CD14-positive monocyte (primary cell): ENCODE measurements around the gene SLC35E3. TPM values are rescaled to one million over a fixed set of nuclear protein-coding genes. Genes with fewer than 3 reads are reported as not detected.

Experiments
- DNase-seq, 3 donors: peaks; one replicate each; pipeline ENCODE4 v3.0.0-alpha.2; 2011 to 2022
- H2AFZ ChIP-seq: 2 replicates; pipeline ENCODE4 v1.6.0; 2012; ENCODE audit warnings: mild to moderate bottlenecking, low read depth, low read length, inconsistent platforms; ENCODE audit not compliant: insufficient read depth, poor library complexity, severe bottlenecking
- H3K27ac ChIP-seq, 2 donors: 1 replicate in 1 of 2; 2 replicates in 1 of 2; pipeline ENCODE4 v1.5.1; 2012 to 2013; ENCODE audit warnings: low read length in 2 of 2, control low read depth in 1 of 2, inconsistent platforms in 1 of 2, low read depth in 1 of 2, mild to moderate bottlenecking in 1 of 2
- H3K27me3 ChIP-seq, 2 donors: one replicate each; pipeline versions ENCODE4 v1.6.0 to v1.6.1; 2011 to 2013; ENCODE audit warnings: low read length in 2 of 2; ENCODE audit not compliant: control insufficient read depth in 2 of 2, insufficient read depth in 2 of 2
- H3K36me3 ChIP-seq, 2 donors: replicated peaks in 1 of 2; 1 replicate in 1 of 2; 2 replicates in 1 of 2; pipeline versions ENCODE4 v1.5.1 to v1.6.1; 2012 to 2013; ENCODE audit warnings: low read length in 2 of 2, control low read depth in 1 of 2, inconsistent platforms in 1 of 2, mild to moderate bottlenecking in 1 of 2; ENCODE audit not compliant: insufficient read depth in 2 of 2, control insufficient read depth in 1 of 2
- H3K4me1 ChIP-seq, 2 donors: 1 replicate in 1 of 2; 2 replicates in 1 of 2; pipeline versions ENCODE4 v1.5.1 to v1.6.1; 2012 to 2013; ENCODE audit warnings: low read length in 2 of 2, control low read depth in 1 of 2, inconsistent platforms in 1 of 2, mild to moderate bottlenecking in 1 of 2, moderate library complexity in 1 of 2; ENCODE audit not compliant: insufficient read depth in 2 of 2, control insufficient read depth in 1 of 2
- H3K4me2 ChIP-seq: replicated peaks from 2 replicates; pipeline ENCODE3; 2012; ENCODE audit warnings: low read length, moderate library complexity, mild to moderate bottlenecking; ENCODE audit not compliant: poor library complexity, severe bottlenecking; ENCODE audit errors: extremely low read depth
- H3K4me3 ChIP-seq, 3 experiments: fragments of 200-600 bp in 1 of 3; sonication (generic) in 1 of 3; replicated peaks in 1 of 3; 1 replicate in 2 of 3; 2 replicates in 1 of 3; pipeline ENCODE4 v1.5.1; 2011 to 2013; ENCODE audit warnings: low read length in 3 of 3, mild to moderate bottlenecking in 3 of 3, control low read depth in 2 of 3, low read depth in 2 of 3, inconsistent platforms in 1 of 3, moderate library complexity in 1 of 3
- H3K79me2 ChIP-seq: 2 replicates; pipeline ENCODE4 v1.6.0; 2012; ENCODE audit warnings: mild to moderate bottlenecking, control low read depth, inconsistent platforms, low read length, moderate library complexity; ENCODE audit not compliant: insufficient read depth
- H3K9ac ChIP-seq: 2 replicates; pipeline ENCODE4 v1.6.0; 2017; ENCODE audit warnings: low read length, mild to moderate bottlenecking; ENCODE audit not compliant: insufficient read depth, poor library complexity, severe bottlenecking
- H3K9me3 ChIP-seq, 2 donors: replicated peaks in 1 of 2; 1 replicate in 1 of 2; 2 replicates in 1 of 2; pipeline versions ENCODE4 v1.5.1 to v1.6.1; 2012 to 2013; ENCODE audit warnings: low read length in 2 of 2, control low read depth in 1 of 2; ENCODE audit not compliant: control insufficient read depth in 1 of 2, insufficient read depth in 1 of 2
- H4K20me1 ChIP-seq: 2 replicates; pipeline ENCODE4 v1.6.0; 2012; ENCODE audit warnings: mild to moderate bottlenecking, low read length, control low read depth, moderate library complexity; ENCODE audit not compliant: insufficient read depth
- H3K27ac Mint-ChIP-seq, 7 donors: one replicate each; pipeline ENCODE4 v1.8.0; 2020; ENCODE audit warnings: mild to moderate bottlenecking in 7 of 7, mixed read lengths in 7 of 7, moderate library complexity in 6 of 7, inconsistent platforms in 2 of 7
- H3K27me3 Mint-ChIP-seq, 3 donors: one replicate each; pipeline ENCODE4 v1.8.0; 2021 to 2022; ENCODE audit warnings: low read depth in 3 of 3, mild to moderate bottlenecking in 3 of 3, mixed read lengths in 3 of 3, moderate library complexity in 3 of 3, inconsistent platforms in 1 of 3
- H3K36me3 Mint-ChIP-seq, 2 donors: one replicate each; pipeline ENCODE4 v1.8.0; 2020; ENCODE audit warnings: mixed read lengths in 2 of 2, inconsistent platforms in 1 of 2, mild to moderate bottlenecking in 1 of 2
- H3K4me1 Mint-ChIP-seq: one replicate; pipeline ENCODE4 v1.8.0; 2020; ENCODE audit warnings: mild to moderate bottlenecking, mixed read lengths
- H3K4me3 Mint-ChIP-seq, 2 donors: one replicate each; pipeline ENCODE4 v1.8.0; 2020; ENCODE audit warnings: mild to moderate bottlenecking in 2 of 2, mixed read lengths in 2 of 2, moderate library complexity in 1 of 2
- H3K9me3 Mint-ChIP-seq, 7 donors: one replicate each; pipeline ENCODE4 v1.8.0; 2020 to 2022; ENCODE audit warnings: mixed read lengths in 7 of 7, mild to moderate bottlenecking in 6 of 7, moderate library complexity in 6 of 7, inconsistent platforms in 2 of 7
- CTCF ChIP-seq: fragments of 200-600 bp; IDR thresholded peaks from one replicate; pipeline ENCODE4 v1.8.0; 2022; ENCODE audit warnings: antibody characterized with exemption, mild to moderate bottlenecking
- WGBS: methylation state at CpG from one replicate; pipeline ENCODE4 v1.1.5; 2013; ENCODE audit warnings: missing lambda C conversion rate; ENCODE audit not compliant: insufficient coverage; 5-methylcytosine and 5-hydroxymethylcytosine counted together
- intact Hi-C, 2 donors: fragments of 100-400 bp; cut with micrococcal nuclease; formaldehyde crosslinking; loops; one replicate each; pipeline versions ENCODE4 v1.15.0 to v1.15.1; 2023
- polyA plus RNA-seq, 3 donors: library from polyadenylated mRNA; depleted of rRNA in 1 of 3; unstranded in 2 of 3; stranded (reverse) in 1 of 3; fragments of 300-500 nt in 2 of 3; fragments of >200 nt in 1 of 3; fragmentation: Illumina TruSeq in 2 of 3; gene quantifications; 1 replicate in 2 of 3; 2 replicates in 1 of 3; pipeline ENCODE4 v1.2.3, GENCODE V29; 2012 to 2021

SLC35E3 gene
- polyA plus RNA-seq, 3 donors, result 4.3 to 12.4 (median 10.9) TPM

GRCh38 chr12:68828672-68829068 lies 82.7 kb downstream of the SLC35E3 start:
- H3K36me3 ChIP-seq, result peaks cover 74 to 94% of the 10 kb centered on the region in 2 donors
- Mint-ChIP-seq H3K9me3 (peaks cover 0 to 3% (median 0%) of the 10 kb centered on the region in 7 donors), H3K27ac (peak overlapping the region in 1 of 7 donors; percentile 3), H3K4me1 (no peaks in the 10 kb centered on the region), H3K27me3 (peaks cover 0 to 2% (median 0%) of the 10 kb centered on the region in 3 donors), H3K36me3 (peaks cover 62 to 88% of the 10 kb centered on the region in 2 donors), H3K4me3 (no peak overlapping the region)
- no peak overlapping the region for H3K4me3 ChIP-seq
- no peak overlapping the region for H2AFZ ChIP-seq
- no peak overlapping the region for H3K27ac ChIP-seq
- H3K79me2 ChIP-seq, result peaks cover 14% of the 10 kb centered on the region
- DNase-seq, result no peak
- peaks cover 79% of the 10 kb centered on the region for H4K20me1 ChIP-seq
- H3K27me3 ChIP-seq, result no peaks in the 10 kb centered on the region
- H3K9me3 ChIP-seq, result no peaks in the 10 kb centered on the region
- TF ChIP-seq CTCF, result no peak
- intact Hi-C loops, result loop anchor here in 1 of 2 donors (10.0 kb wide), 1 partner anchor 54 kb away; no protein-coding TSS in a partner anchor
- H3K4me2 ChIP-seq, result no peak overlapping the region
- no peaks in the 10 kb centered on the region for H3K4me1 ChIP-seq
- no peak overlapping the region for H3K9ac ChIP-seq
- no CpG with 5 or more reads among the region's 7 CpGs for WGBS

Other genes with a start within 250 kb of the SLC35E3 start
- gene RAP1B, start 135.3 kb upstream of the SLC35E3 start, polyA plus RNA-seq, result 100 to 1,000 TPM; 153 to 543 (median 461) TPM
- gene NUP107, start 59.2 kb upstream of the SLC35E3 start, polyA plus RNA-seq, result 10 to 100 TPM in 2 of 3 donors, 1 to 10 TPM in 1; 6.7 to 20.5 (median 10.7) TPM
- 10 to 100 TPM; 16.2 to 39.9 (median 27.6) TPM for gene MDM2, start 62.0 kb downstream of the SLC35E3 start, polyA plus RNA-seq
- 10 to 100 TPM in 2 of 3 donors, 1 to 10 TPM in 1; 8.4 to 32.4 (median 26.2) TPM for gene CPM, start 187.0 kb downstream of the SLC35E3 start, polyA plus RNA-seq